GM12872 (cell line): Measurements from ENCODE around the gene RAVER2.

Experiments
- CTCF ChIP-seq: IDR thresholded peaks from 3 replicates; pipeline ENCODE4 v1.5.1; 2011; ENCODE audit warnings: low read depth, mild to moderate bottlenecking, low read length, moderate library complexity; ENCODE audit not compliant: insufficient read depth

Gene RAVER2

DNA sequence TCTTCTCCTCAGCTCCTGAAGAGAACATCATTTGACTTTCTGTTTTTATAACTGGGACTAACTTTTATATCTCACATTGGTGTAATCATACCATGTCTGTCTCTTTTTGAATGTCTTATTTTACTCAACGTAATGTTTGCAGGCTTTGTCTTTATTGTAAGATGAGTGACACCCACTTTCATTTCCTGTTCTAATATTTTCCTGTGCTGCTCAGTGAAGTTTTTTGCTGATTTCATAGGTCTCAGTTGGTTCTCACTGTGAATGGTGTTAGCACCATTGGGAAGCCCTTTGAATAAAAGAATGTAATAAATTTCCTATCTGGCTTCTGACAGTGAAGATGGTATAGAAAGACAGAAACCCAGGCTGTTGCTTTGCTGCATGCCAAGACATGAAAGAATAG is 84.0 kb downstream of the RAVER2 start:
- no peak for TF ChIP-seq CTCF

DNA sequence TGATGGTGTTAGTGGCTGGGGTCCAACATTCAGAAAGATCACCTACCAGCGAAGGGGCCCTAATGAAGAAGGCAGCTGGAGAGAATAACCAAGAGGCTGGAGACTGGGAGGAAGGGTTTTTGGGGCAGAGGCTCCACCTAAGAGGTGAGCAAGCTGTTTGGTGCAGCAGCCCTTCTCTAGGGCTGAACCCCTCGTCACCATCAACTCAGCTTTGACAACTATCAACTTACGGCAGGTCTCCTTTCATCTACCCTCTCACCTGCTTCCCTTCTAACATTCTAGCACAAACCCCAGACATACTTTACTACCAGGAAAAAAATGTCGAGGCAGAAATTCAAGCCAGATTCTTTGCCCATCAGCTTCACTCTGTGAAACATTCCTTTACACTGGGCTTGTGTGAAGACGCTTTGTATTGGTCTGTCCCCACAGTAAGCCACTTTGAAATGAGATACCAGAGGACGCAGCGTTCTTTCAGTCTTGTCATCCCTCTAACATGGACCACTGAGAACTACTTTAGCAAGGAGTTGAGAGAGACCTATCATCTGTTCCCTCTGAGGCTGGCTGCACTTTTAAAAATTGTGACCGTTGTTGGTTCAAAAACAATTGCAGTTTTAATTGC is 84.6 kb downstream of the RAVER2 start:
- TF ChIP-seq CTCF, result no peak

GRCh38 chr1:64830030-64830651 is 85.3 kb downstream of the RAVER2 start:
- TF ChIP-seq CTCF, result no peak

- no peak for TF ChIP-seq CTCF
Observed at GRCh38 chr1:64834734-64835133, 89.9 kb downstream of the RAVER2 start.

- no peak for TF ChIP-seq CTCF
Observed at GRCh38 chr1:64836802-64837201, 91.9 kb downstream of the RAVER2 start.

DNA sequence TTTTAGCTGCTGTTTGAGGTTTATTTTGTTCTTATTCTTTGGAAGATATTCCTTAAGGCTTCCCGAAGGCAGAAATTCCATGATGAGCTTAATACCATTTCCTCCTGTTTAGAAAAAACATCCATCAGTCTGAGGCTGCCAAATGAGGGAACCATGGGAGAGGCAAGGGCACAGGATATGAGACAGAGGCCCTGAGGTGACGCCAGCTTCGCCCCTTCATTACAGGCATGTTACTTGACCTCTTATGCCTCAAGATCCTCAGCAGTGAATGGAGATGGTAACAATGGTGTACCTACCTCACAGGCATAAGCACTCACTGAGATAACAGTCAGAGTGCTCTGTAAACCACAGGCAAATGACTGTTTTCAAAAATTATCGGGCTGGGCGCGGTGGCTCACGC is 93.6 kb downstream of the RAVER2 start:
- no peak for TF ChIP-seq CTCF

GRCh38 chr1:64839261-64839660 is 94.4 kb downstream of the RAVER2 start:
- no peak for TF ChIP-seq CTCF
